Measurements from ENCODE around the gene TEX22. TPM values are rescaled to one million over a fixed set of nuclear protein-coding genes. Genes with fewer than 3 reads are reported as not detected.

TEX22 gene
- total and polyA plus RNA-seq, 11 donors, result 0.06 to 1.8 (median 0.60) TPM; not detected in 3

DNA sequence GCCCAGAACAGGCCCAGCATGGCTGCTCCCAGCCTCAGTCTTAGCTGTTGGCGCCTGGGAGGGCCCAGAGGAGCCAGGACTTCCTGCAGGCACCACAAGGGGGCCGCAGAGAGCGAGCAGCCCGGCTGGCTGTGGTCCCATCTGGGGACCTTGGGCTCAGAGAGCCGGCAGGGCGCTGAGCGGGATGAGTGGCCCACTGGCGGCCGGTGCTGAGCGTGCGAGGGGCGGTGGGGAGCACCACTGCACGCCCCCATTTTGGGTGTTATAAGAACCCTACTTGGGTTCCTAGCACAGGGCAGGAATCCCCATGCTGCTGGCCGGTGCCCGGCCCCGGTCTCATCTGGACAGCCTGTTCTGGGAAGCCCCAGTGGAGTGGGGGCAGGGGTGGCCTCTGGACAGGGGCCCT lies 50.4 kb downstream of the TEX22 start:
- Histone ChIP-seq H3K36me3 (peaks cover 0 to 41% (median 33%) of the 10 kb centered on the region in 9 donors), H3K27me3 (no peaks in the 10 kb centered on the region), H3K4me1 (peaks cover 0 to 28% (median 14%) of the 10 kb centered on the region in 12 donors), H3K4me3 (peak overlapping the region in 2 of 12 donors; percentile 4 to 16), H3K27ac (peak overlapping the region in 9 of 12 donors; percentile 4 to 59 (median 32)), H3K9me3 (no peaks in the 10 kb centered on the region)
- ATAC-seq (peak; percentile 77 to 93 (median 87)), DNase-seq (peak; percentile 76 to 89 (median 80))
- intact Hi-C loops (cut with DNase I), result loop anchor here (1.0 to 10.0 kb wide), 10 partner anchors 39 to 80 kb away; partner anchors contain the start of genes CRIP1 (in 5 of the 10), TMEM121 (in 3 of the 10) and TEDC1 (in 1 of the 10)
- peak in 1 of 2 donors; percentile 11 for TF ChIP-seq POLR2A (IDR thresholded peaks at IDR 0.05)
- TF ChIP-seq CTCF (IDR thresholded peaks at IDR 0.05), result peak; percentile 92 to 99 (median 98)
- WGBS, 4 donors, result 10 to 18% (median 13%) methylated on average over 14 to 16 of the region's 16 CpGs; no CpG with 5 or more reads in 1 of the 4 donors

- DNase-seq (peak in 1 of 5 donors; percentile 65), ATAC-seq (peak in 2 of 4 donors; percentile 2 to 4)
- no peaks in the 10 kb centered on the region for H3K9me3 ChIP-seq
- intact Hi-C loops (cut with DNase I), result loop anchor here (2.0 to 10.0 kb wide), 9 partner anchors 38 to 79 kb away; partner anchors contain the start of genes CRIP1 (in 5 of the 10), TMEM121 (in 3 of the 10) and TEDC1 (in 1 of the 10)
- peaks cover 0 to 28% (median 14%) of the 10 kb centered on the region in 12 donors for H3K4me1 ChIP-seq
- no peaks in the 10 kb centered on the region for H3K27me3 ChIP-seq
- TF ChIP-seq POLR2A (IDR thresholded peaks at IDR 0.05), result no peak
- TF ChIP-seq CTCF (IDR thresholded peaks at IDR 0.05), result no peak
- peak overlapping the region in 4 of 12 donors; percentile 4 to 59 (median 46) for H3K27ac ChIP-seq
- WGBS, 4 donors, result 74 to 88% (median 82%) methylated on average over 19 to 47 of the region's 47 CpGs
- H3K4me3 ChIP-seq, result no peak overlapping the region
- peaks cover 0 to 49% (median 40%) of the 10 kb centered on the region in 9 donors for H3K36me3 ChIP-seq
These were observed 51.2 kb downstream of the TEX22 start for GRCh38 chr14:105449276-105450122.

DNA sequence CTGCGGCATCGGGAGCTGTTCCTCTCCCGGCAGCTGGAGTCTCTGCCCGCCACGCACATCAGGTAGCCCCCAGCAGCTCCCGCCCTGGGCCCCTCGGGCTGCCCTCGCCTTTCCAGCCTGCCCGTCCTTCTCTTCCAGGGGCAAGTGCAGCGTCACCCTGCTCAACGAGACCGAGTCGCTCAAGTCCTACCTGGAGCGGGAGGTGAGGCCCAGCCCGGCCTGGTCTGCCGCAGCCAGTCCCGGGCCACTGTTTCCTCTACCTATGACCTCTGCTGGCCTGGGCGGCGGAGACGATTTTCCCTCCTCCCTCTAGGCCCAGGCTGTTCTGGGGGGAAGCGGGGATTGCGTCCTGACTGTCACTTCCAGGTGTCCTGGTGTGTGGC lies 51.8 kb downstream of the TEX22 start:
- DNase-seq, result peak in 1 of 5 donors; percentile 55
- Histone ChIP-seq H3K4me3 (no peak overlapping the region), H3K9me3 (no peaks in the 10 kb centered on the region), H3K4me1 (peaks cover 0 to 28% (median 14%) of the 10 kb centered on the region in 12 donors), H3K27me3 (no peaks in the 10 kb centered on the region), H3K27ac (no peak overlapping the region), H3K36me3 (peaks cover 0 to 55% (median 45%) of the 10 kb centered on the region in 9 donors)
- ATAC-seq, result no peak
- WGBS, 4 donors, result 83 to 91% (median 88%) methylated on average over 19 to 22 of the region's 22 CpGs
- TF ChIP-seq CTCF (IDR thresholded peaks at IDR 0.05) (no peak), POLR2A (IDR thresholded peaks at IDR 0.05) (no peak)
- intact Hi-C loops (cut with DNase I), result loop anchor here in 1 of 10 donors (5.0 kb wide), 1 partner anchor 78 kb away; no protein-coding TSS in a partner anchor
